Vagina (tissue), 2 donors: ENCODE measurements around the gene GINS3. TPM values are rescaled to one million over a fixed set of nuclear protein-coding genes. Genes with fewer than 3 reads are reported as not detected.

Experiments used
- DNase-seq, 2 donors: peaks; one replicate each; pipeline ENCODE4 v3.0.0-alpha.2; 2017; ENCODE audit errors: extremely low spot score in 2 of 2
- H3K27ac ChIP-seq: fragments of 200-600 bp; sonication (generic); one replicate; pipeline ENCODE4 v1.5.1; 2019
- H3K27me3 ChIP-seq: fragments of 200-600 bp; sonication (generic); one replicate; pipeline ENCODE4 v1.5.1; 2019
- H3K36me3 ChIP-seq, 2 donors: fragments of 200-600 bp; sonication (generic); one replicate each; pipeline ENCODE4 v1.5.1; 2017 to 2019
- H3K4me1 ChIP-seq: fragments of 200-600 bp; sonication (generic); one replicate; pipeline ENCODE4 v1.5.1; 2019
- H3K4me3 ChIP-seq, 2 donors: fragments of 200-600 bp; sonication (generic); 1 replicate in 1 of 2; 2 replicates in 1 of 2; pipeline ENCODE4 v1.5.1; 2016 to 2019
- H3K9me3 ChIP-seq: fragments of 200-600 bp; sonication (generic); one replicate; pipeline ENCODE4 v1.5.1; 2019
- CTCF ChIP-seq, 3 experiments: fragments of 450-650 bp in 2 of 3; fragments of 200-600 bp in 1 of 3; sonication (generic) in 1 of 3; IDR thresholded peaks; one replicate each; pipeline ENCODE4 v1.5.1; 2017 to 2019; ENCODE audit warnings: antibody characterized with exemption in 3 of 3, mild to moderate bottlenecking in 2 of 3, moderate library complexity in 2 of 3
- POLR2A ChIP-seq, 2 donors: fragments of 450-650 bp; IDR thresholded peaks; one replicate each; pipeline ENCODE4 v1.6.1; 2017; ENCODE audit warnings: antibody characterized with exemption in 2 of 2, mild to moderate bottlenecking in 2 of 2, moderate library complexity in 2 of 2
- POLR2AphosphoS5 ChIP-seq, 2 donors: sonication (generic); formaldehyde crosslinking; IDR thresholded peaks; one replicate each; pipeline ENCODE4 v1.9.0; 2017; ENCODE audit warnings: antibody characterized with exemption in 2 of 2, mild to moderate bottlenecking in 2 of 2, low read depth in 1 of 2; ENCODE audit not compliant: insufficient read depth in 1 of 2
- intact Hi-C: fragments of 100-400 bp; cut with DNase I; formaldehyde crosslinking; loops from one replicate; pipeline ENCODE4 v1.15.1; 2023
- total RNA-seq: library from RNA; depleted of rRNA; stranded (reverse); fragments of >200 nt; gene quantifications from one replicate; pipeline ENCODE4 v1.2.3, GENCODE V29; 2016

The GINS3 gene
- total RNA-seq, 1 donor from 2014 or later = 7.4 TPM

GRCh38 chr16:58450590-58450989, 58.3 kb downstream of the GINS3 start:
- peak overlapping the region; percentile 27 for H3K27ac ChIP-seq
- H3K4me3 ChIP-seq = no peak overlapping the region
- H3K27me3 ChIP-seq = no peaks in the 10 kb centered on the region
- intact Hi-C loops = no loop called here
- H3K36me3 ChIP-seq = no peaks in the 10 kb centered on the region
- DNase-seq = no peak
- H3K4me1 ChIP-seq = peaks cover 28% of the 10 kb centered on the region
- no peak for TF ChIP-seq POLR2A (IDR thresholded peaks at IDR 0.05)
- H3K9me3 ChIP-seq = no peaks in the 10 kb centered on the region

GRCh38 chr16:58451265-58451689, 59.0 kb downstream of the GINS3 start:
- no peak for DNase-seq
- H3K9me3 ChIP-seq = no peaks in the 10 kb centered on the region
- no peaks in the 10 kb centered on the region for H3K36me3 ChIP-seq
- peaks cover 28% of the 10 kb centered on the region for H3K4me1 ChIP-seq
- H3K27ac ChIP-seq = peak overlapping the region; percentile 31
- TF ChIP-seq POLR2A (IDR thresholded peaks at IDR 0.05) = no peak
- no peak for TF ChIP-seq CTCF (IDR thresholded peaks at IDR 0.05)
- H3K4me3 ChIP-seq = no peak overlapping the region
- no peaks in the 10 kb centered on the region for H3K27me3 ChIP-seq
- intact Hi-C loops = no loop called here

- Histone ChIP-seq H3K27ac (peak overlapping the region; percentile 69), H3K36me3 (no peaks in the 10 kb centered on the region), H3K27me3 (no peaks in the 10 kb centered on the region), H3K4me1 (peaks cover 28% of the 10 kb centered on the region), H3K9me3 (no peaks in the 10 kb centered on the region), H3K4me3 (no peak overlapping the region)
- no peak for DNase-seq
- intact Hi-C loops = no loop called here
- TF ChIP-seq POLR2A (IDR thresholded peaks at IDR 0.05) = no peak
- TF ChIP-seq CTCF (IDR thresholded peaks at IDR 0.05) = no peak
- peak in 1 of 2 donors; percentile 74 for TF ChIP-seq POLR2AphosphoS5 (IDR thresholded peaks at IDR 0.05; ENCODE audit: insufficient read depth in 1 of 2, low read depth in 1 of 2)
These were observed 59.7 kb downstream of the GINS3 start for GRCh38 chr16:58451945-58452401.

GRCh38 chr16:58452640-58453039, 60.4 kb downstream of the GINS3 start:
- Histone ChIP-seq H3K27me3 (no peaks in the 10 kb centered on the region), H3K4me3 (no peak overlapping the region), H3K9me3 (no peaks in the 10 kb centered on the region), H3K36me3 (no peaks in the 10 kb centered on the region), H3K4me1 (peaks cover 28% of the 10 kb centered on the region), H3K27ac (peak overlapping the region; percentile 69)
- no peak for DNase-seq
- TF ChIP-seq POLR2AphosphoS5 (IDR thresholded peaks at IDR 0.05; ENCODE audit: insufficient read depth in 1 of 2, low read depth in 1 of 2) (no peak), POLR2A (IDR thresholded peaks at IDR 0.05) (no peak), CTCF (IDR thresholded peaks at IDR 0.05) (no peak)
- intact Hi-C loops = no loop called here

GRCh38 chr16:58454178-58454577, 61.9 kb downstream of the GINS3 start:
- no peak for DNase-seq
- no peak overlapping the region for H3K27ac ChIP-seq
- no peaks in the 10 kb centered on the region for H3K36me3 ChIP-seq
- TF ChIP-seq POLR2AphosphoS5 (IDR thresholded peaks at IDR 0.05; ENCODE audit: insufficient read depth in 1 of 2, low read depth in 1 of 2) (no peak), CTCF (IDR thresholded peaks at IDR 0.05) (no peak), POLR2A (IDR thresholded peaks at IDR 0.05) (no peak)
- no peaks in the 10 kb centered on the region for H3K27me3 ChIP-seq
- H3K9me3 ChIP-seq = no peaks in the 10 kb centered on the region
- H3K4me1 ChIP-seq = peaks cover 26% of the 10 kb centered on the region
- intact Hi-C loops = no loop called here
- no peak overlapping the region for H3K4me3 ChIP-seq

- Histone ChIP-seq H3K4me1 (peaks cover 19% of the 10 kb centered on the region), H3K36me3 (no peaks in the 10 kb centered on the region), H3K9me3 (no peaks in the 10 kb centered on the region), H3K27ac (no peak overlapping the region), H3K4me3 (no peak overlapping the region), H3K27me3 (no peaks in the 10 kb centered on the region)
- no peak for TF ChIP-seq CTCF (IDR thresholded peaks at IDR 0.05)
- no peak for TF ChIP-seq POLR2AphosphoS5 (IDR thresholded peaks at IDR 0.05; ENCODE audit: insufficient read depth in 1 of 2, low read depth in 1 of 2)
- no peak for TF ChIP-seq POLR2A (IDR thresholded peaks at IDR 0.05)
- DNase-seq = no peak
- intact Hi-C loops = no loop called here
These were observed 62.6 kb downstream of the GINS3 start for GRCh38 chr16:58454856-58455255.
